GM12892 (cell line): Measurements from ENCODE around the gene KRT32.

Experiments
- POLR2A ChIP-seq: IDR thresholded peaks from 2 replicates; pipeline ENCODE4 v1.6.1; 2011; ENCODE audit warnings: low read depth, low read length, control low read depth
- POLR2AphosphoS5 ChIP-seq: IDR thresholded peaks from 2 replicates; pipeline ENCODE4 v1.6.1; 2011; ENCODE audit warnings: low read depth, low read length, control low read depth
- TAF1 ChIP-seq: IDR thresholded peaks from 2 replicates; pipeline ENCODE4 v1.6.1; 2011; ENCODE audit warnings: low read depth, mild to moderate bottlenecking, control low read depth, low read length, borderline replicate concordance

DNA sequence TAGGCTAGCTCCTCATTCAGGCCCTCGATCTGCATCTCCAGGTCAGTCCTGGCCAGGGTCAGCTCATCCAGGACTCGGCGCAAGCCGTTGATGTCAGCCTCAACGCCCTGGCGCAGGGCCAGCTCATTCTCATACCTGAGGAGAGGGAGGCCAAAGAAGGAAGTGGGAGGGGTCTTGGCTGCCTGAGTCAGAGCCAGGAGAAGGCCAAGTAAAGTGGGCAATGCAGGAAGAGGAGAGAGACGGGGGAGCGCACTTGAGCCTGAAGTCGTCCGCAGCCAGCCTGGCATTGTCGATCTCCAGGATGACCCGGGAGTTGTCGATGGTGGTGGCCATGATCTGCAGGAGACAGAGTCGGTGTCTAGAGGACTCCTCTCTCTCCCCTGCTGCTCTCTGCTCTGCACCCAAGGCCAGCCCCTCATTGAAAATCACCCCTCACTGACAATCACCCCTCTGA lies 49.7 kb upstream of the KRT32 start:
- TF ChIP-seq POLR2AphosphoS5 = no peak
- TF ChIP-seq POLR2A = no peak
- TF ChIP-seq TAF1 = no peak
